Activated naive CD4-positive, alpha-beta T cell treated with anti-CD3 and anti-CD28 coated beads, Interleukin-2, amount 10 ng/mL, durations not matched to agents 5 hours and 36 hours (primary cell): Measurements from ENCODE around the gene RRP15. TPM values are rescaled to one million over a fixed set of nuclear protein-coding genes. Genes with fewer than 3 reads are reported as not detected.

Experiments used
- total RNA-seq, 2 experiments: library from RNA; stranded (reverse); gene quantifications; one replicate each; pipeline ENCODE4 v1.2.3, GENCODE V29; 2021

RRP15 gene, protein sequence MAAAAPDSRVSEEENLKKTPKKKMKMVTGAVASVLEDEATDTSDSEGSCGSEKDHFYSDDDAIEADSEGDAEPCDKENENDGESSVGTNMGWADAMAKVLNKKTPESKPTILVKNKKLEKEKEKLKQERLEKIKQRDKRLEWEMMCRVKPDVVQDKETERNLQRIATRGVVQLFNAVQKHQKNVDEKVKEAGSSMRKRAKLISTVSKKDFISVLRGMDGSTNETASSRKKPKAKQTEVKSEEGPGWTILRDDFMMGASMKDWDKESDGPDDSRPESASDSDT
- total RNA-seq = 10 to 100 TPM; 14.2 to 15.5 TPM

GRCh38 chr1:218284917-218285635, at the start of gene RRP15:
Gene RRP15, plus strand, starts transcription at chr1:218285293. Its CDS starts 24 bp downstream, at chr1:218285317.

GRCh38 chr1:218344814-218345672, 60.0 kb downstream of the RRP15 start, which contains the start of gene TGFB2:
Gene TGFB2, plus strand, starts transcription at chr1:218345336. Its CDS starts 1,366 bp downstream, at chr1:218346702.

Other genes starting within 250 kb of the RRP15 start
- not detected for gene TGFB2, start 60.0 kb downstream of the RRP15 start, total RNA-seq